GM18502 (cell line): ENCODE results near the gene APBA2.

Experiments used
- ATAC-seq: cut with Tn5 transposase; IDR thresholded peaks from one replicate; pipeline ENCODE4 v1.9.1; 2021; ENCODE audit warnings: mild to moderate bottlenecking; ENCODE audit not compliant: unreplicated experiment, poor library complexity

Gene APBA2

DNA sequence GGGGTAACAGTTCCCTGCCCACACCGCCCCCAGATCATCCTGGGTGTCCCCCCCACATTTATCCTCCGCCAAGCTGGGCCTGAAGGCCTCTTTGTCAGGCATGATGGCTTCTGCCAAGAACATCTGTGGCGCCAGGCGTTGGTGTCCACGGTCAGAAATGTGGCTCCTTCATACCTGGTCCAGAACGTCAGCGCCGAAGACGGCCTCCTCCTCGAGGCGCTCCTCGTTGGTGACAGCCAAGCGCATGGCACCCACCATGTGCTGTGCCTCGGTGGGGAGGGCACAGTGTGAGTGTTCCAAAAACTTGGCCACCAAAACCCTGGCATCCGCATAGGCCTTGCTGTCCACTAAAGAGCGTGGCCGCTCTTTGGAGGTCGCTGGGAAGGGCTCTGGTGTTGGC lies 237.4 kb downstream of the APBA2 start:
- ATAC-seq = no peak

DNA sequence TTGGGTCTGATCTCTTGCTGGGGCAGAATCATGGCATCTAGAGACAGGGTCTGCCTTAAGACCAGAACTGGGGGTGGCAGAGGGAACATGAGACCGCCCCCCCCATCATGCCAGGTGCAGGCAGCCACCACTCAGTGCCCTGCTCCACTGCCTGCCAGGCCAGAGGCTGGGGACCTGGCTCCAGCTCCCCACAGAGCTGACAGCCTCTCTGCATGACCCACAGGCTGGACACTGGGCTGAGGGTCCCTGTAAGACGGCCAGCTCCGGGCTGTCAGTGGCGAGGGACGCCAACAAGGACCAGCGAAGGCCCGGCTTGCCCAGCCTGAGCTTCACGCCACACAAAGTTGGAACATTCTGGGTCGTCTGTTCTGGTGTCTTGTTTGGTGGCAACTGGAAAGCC lies 238.2 kb downstream of the APBA2 start:
- no peak for ATAC-seq

DNA sequence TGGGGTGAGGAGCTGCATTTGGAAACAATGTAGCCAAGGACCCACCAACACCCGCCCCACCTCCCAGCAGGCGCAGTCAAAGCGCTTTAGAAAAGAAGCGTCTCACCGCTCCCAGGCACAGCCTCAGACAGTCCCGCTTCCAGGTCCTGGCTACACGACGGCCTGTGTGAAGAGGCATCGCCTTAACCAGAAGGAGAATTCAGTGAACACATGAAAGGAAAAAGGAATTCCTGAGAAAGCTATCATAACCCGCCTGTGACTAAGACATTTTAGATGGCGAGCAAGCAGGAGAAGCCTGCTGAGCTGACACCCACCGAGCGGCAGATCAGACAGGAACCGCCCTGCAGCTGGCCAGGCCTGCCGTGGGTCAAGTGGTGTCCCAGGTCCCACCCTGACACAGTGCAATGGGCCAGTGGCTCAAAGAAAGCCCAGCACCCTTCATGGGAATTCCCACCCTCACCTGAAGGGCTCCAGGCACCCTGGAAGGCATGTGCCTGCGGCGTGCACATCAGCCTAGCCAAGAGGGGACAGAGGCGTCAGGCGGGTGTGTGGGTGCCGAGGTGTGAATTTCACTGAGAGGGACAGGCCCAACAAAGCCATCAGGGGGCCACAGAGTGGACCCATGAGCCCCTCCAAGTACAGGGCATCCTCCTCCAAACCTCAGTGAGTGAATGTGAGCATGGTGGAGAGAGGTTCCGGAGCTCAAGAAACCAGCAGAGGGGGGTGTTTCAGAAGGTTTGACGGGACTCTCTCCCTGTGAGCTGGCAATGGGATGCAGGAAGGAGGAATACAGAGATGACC lies 239.0 kb downstream of the APBA2 start:
- ATAC-seq = no peak

DNA sequence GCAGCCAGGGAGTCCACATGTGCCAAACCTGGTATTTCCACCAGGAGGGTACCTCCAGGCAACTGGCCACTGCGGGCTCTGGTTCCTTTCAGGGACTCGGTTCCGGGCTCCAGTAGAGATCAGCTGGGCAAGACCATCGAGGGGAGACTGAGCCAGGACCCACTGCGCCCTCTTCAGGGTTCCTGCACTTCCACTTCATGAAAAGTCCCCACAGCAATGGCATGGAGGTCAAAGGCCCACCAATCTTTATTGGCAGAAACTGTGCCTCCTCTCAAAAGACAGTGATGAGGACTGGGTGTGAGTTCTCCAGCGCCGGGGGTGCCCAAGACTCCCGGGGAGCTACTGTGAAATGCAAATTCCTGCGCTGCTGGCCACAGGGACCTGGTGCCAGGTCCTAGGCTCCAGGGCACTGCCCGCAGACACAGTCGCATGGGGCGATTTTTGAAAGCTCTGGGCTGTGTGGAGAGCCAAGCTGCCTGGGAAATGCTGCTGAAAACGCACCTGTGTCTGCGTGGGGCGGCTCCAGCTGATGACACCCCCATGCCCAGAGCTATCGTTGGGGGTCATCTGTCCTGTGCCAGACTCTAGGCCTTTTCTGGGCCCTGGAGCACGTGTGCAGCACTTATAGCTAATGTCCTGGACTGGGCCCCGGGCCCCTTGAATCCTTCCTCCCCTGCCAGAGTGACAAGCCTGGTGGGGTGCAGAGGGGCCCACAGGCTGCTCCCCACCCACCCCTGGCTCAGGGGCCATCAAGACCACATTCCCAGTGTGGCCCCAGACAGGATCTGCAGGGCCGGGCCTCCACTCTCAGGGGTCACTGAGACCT lies 239.8 kb downstream of the APBA2 start:
- no peak for ATAC-seq

DNA sequence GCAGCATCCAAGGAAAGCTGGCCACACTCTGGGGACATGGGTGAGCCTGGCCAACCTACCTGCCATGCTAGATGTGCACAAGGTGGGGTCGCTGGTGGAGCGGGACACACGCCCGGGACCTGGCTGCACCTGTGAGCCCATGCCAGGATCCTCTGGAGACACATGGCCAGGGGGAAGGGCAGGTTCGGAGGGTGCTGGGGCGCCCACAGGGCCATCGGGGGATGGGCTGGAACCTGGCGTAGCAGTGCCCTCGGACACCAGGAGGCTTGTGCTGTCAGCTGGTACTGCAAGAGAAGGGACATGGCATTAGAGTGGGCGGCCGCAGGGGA lies 240.4 kb downstream of the APBA2 start:
- no peak for ATAC-seq

DNA sequence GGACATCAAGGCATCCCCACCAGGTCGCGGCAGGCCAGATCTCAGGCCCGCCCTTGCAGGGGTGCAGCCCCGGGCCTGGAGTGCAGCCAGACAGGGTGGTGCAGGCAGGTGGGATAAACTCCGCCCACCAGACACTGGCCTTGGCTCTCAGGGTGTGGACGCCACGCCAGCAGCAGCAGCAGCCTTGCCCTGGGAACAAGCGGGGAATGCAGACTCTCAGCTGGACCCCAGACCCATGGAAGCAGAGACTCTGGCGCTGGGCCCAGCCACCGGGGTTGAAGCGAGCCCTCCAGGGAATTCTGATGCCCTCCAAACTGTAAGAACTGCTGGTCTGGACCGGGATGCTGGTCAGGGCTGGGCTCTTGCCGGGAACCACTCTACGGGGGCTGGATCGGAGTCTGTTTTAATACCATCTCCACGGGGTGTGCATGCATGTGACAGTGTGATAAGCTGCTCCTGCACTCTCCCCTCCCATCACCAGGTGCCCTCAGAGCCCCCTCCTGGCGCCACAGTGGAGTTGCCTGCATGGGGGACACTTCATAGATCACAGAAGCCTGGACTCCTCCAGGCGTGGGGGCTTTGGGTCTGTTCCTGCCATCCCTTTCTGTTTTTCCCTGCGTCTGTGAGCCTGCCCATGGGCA lies 241.2 kb downstream of the APBA2 start:
- ATAC-seq = no peak

DNA sequence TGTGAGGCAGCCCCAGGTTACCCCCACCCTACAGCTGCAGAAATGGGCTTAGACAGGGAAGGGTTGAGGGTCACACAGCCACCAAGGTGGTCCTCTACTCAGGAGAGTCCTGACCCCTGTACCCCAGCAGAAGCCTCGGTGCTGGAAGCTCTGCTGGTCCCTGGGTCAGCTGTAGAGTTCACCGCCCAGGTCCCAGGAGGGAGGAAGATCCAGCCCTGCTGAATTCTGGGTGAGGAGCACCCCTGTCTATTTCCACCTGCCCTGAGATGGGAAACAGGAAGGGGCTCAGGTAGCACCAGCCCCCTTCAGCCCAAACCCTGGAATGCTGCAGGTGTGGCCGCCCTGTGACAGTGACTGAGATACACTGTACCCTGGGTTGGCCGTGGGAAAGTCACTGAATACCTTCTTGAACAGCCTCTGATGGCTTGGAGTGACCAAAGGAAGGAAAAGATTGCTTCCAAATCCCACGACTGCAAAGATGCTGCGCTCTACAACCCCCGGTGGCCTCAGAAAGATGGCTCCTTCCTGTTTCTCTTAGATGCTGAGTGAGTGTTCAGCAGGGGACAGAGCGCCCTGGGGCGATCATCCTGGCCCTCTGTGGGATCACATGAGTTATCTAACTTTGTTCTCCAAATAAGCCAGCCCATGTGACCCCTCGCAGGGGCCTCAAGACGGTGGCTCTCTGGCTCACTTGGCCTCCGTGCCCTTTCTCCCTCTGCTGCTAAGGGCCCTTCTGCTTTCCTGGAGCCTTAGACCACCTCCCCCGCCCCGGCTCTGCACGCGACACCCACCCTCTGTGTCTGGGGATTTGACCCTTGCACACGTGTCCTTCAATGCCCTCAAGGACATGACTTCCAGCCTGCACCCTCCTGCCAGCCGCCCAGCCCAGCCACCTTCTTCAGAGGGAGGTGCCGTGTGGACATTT lies 242.0 kb downstream of the APBA2 start:
- ATAC-seq = no peak

DNA sequence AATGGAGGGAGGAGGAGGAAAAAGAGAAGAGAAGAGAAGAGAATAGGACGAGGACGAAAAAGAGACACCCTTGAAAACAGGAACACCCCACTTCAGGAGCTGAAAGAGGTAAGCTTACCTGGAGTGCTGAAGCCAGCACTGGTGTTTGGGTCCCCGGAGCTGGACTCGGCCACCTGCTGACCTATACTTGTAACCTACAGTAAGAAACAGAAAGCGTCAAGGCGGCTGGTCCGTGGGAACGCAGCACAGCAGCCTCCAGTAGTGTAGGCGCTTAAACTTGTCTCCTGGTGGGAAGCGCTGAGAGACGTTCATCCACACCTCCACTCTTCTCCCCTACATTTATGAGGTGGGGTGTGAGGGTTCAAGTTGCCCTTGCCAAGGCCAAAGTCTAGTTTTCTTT lies 242.9 kb downstream of the APBA2 start:
- no peak for ATAC-seq

DNA sequence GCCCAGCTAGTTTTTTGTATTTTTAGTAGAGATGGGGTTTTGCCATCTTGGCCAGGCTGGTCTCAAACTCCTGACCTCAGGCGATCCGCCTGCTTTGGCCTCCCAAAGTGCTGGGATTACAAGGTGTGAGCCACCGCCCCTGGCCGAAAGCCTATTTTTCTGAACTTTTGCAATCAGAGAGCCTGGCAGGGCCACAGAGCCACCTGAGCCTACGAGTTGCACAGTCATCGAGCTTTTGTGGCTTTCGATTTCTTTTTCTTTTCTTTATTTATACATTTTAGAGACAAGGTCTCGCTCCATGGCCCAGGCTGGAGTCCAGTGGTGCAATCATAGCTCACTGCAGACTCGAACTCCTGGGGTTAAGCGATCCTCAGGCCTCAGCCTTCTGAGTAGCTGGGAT lies 243.4 kb downstream of the APBA2 start:
- no peak for ATAC-seq

DNA sequence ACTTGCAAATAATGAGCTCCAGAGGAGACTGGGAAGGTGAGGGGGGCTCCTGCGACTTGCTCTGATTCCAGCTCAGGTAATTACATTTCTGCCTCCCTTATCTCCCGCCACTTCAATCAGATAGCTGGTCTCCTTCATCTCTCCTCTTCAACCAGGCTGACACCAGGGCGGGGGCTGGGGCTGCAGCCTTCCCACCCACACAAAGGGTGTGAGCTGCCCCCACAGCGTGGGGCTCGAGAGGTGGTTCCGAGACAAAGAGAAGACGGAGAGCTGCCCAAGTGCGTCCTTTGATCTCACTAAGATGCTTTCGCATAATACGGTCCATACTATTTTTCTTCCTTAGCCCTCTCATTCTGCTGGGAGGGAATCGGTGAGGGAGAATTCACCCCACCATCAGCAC lies 244.2 kb downstream of the APBA2 start:
- ATAC-seq = no peak

DNA sequence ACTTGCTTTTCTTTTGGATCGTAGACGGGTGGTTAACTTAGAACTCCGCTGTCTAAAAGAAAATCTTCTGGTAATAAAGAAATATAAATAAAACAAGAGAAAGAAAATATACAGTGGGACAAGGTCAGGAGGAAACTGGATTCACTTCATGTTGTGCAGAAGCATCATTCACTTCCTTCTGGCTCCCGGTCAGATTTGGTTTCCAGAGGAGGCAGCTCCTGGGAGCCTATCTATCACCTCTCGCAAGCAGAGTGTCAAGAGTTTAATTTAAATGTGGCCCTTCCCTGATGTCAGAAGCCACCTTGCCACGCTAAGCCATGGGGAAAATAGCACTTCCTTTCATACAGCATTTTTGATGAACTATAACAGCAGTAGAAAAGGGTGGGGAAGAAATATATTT lies 244.7 kb downstream of the APBA2 start:
- no peak for ATAC-seq

DNA sequence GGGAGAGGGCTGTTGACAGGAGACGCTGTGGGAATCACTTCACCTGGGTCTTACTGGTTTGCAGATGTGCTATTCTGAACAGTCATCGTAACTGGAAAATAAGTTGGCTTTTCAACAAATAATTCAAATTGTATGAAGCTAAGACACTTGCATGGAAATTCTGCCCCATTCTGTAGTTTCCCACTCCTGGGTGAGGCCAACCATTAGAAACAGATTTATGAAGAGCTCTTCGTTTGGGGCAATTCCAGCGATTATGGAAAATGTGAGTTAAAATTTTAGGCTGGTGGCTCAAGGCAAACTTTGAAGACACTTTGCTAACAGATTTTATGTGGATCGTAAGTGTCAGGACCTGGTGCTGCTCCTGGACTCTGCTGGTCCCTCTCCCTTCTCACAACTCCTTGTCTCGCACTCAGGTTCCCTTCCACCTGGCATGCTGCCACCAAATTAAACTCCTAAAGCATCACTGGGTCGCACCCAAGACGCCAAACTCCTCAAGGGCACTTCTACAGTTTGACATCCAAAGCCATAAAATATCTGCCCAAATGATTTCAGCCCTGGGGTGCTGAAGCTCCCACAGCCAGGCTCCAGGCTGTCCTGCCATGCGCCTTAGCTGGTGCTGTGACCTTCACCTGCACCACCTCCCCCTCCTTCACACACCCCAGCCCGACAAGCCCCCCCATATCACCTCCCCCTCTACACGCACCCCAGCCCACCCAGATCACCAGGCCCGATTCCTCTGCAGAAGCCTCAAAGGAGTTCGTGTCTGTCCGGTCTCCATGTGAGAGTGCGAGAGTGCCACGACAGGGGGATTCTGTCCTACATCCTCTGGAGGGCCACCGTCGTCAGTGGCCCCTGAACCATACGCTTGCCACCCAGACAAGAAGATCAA lies 245.4 kb downstream of the APBA2 start:
- ATAC-seq = no peak

DNA sequence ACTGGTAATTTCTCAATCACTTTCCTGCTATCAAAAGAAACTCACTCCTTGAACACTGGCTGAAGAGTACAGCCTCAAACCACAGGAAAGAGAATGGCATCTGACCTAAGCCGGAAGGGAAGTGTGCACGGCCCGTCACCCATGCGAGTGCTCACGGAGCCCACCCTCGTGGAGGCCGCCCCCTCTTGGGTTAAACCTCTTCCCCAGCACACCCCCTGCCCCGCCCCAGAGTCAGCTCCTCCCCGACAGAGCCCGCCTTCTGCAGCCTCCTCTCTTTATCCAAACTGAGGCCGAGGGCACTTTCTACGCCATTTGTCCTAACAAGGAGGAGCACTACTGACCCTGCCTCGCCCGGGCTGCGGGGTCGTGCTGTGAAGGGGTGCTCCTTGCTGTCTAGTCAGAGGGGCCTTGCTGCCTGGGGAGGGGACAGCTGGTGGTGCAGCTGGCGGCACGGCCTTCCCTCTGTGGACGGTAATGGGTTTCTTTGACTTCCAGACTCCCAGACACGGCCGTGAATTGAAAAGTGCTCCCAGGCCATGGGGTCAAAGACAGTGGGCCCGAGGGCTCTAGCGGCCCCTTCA lies 246.2 kb downstream of the APBA2 start:
- ATAC-seq = no peak

DNA sequence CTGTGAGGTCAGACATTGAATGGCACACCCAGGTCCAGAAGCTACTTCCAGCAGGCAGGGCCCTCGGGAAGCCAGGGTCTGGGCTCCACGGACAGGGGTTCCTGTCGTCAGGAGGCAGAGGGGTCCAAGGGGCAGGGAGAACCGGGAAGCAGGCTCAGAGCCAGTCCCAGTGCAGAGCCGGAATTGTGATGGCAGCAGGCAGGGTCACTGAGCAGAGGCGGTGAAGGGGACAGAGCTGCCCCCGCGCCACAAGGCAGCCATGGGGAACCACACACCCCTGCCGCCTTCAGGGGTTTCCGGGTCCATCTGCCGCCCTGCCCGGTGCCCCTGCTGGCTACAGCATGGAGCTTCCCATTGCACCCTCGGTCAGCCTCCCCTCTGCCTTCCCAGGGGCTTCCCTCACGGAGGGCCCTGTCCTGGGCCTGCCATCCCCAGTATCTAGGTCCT lies 247.0 kb downstream of the APBA2 start:
- no peak for ATAC-seq

DNA sequence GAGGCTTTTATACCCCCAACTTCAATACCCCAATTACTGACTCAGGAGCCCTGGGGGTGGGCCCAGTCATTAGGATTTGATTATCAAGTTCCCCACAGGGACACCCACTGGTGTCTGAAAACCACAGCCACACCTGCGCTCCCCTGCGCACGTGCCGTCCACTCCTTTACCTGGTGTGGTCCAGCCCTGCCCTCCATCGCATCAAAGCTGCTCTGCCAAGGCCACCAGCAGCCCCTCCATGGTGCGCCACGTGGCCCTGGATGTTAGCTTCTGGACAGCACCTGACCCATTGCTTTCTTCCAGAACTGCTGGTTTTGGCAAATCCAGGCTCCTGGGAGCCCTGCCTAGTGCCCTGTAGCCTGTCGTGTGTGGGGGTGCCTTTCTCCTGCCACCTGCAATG lies 247.5 kb downstream of the APBA2 start:
- no peak for ATAC-seq

DNA sequence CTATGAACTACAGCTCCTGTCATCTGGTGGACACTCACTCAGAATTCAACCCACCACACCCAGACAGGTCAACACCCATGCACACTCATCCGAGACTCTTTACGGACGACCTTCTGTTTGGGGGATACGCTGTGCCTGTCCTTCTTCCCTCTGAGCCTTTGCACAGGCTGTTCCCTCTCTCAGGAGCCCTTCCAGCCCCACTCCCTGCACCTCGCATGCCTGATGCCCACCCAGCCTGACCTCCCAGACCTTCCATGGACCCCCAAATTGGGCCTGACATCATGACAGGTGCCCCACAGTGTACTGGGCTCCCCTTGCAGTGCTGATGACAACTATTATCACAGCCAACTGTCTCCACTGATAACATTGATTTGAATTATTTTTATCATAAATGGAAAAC lies 248.0 kb downstream of the APBA2 start:
- ATAC-seq = no peak

DNA sequence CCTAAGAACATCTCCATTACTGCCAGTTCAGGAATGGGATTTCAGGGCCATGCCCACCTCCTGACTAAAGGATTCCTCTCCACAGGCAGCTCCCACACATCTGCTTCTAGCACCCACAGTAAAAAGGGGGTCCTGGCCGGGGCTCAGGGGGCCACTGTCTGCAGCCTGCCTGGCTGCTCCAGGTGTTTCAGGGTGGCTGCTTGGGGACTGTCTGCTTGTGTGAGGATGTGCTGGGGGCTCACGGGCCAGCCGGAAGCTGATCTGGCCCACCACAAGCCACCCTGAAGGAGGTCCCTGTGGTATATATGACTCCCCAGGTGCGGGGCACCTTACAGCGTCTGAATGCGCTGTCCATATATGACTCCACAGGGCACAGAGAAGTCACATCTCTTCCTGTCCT lies 248.5 kb downstream of the APBA2 start:
- no peak for ATAC-seq

DNA sequence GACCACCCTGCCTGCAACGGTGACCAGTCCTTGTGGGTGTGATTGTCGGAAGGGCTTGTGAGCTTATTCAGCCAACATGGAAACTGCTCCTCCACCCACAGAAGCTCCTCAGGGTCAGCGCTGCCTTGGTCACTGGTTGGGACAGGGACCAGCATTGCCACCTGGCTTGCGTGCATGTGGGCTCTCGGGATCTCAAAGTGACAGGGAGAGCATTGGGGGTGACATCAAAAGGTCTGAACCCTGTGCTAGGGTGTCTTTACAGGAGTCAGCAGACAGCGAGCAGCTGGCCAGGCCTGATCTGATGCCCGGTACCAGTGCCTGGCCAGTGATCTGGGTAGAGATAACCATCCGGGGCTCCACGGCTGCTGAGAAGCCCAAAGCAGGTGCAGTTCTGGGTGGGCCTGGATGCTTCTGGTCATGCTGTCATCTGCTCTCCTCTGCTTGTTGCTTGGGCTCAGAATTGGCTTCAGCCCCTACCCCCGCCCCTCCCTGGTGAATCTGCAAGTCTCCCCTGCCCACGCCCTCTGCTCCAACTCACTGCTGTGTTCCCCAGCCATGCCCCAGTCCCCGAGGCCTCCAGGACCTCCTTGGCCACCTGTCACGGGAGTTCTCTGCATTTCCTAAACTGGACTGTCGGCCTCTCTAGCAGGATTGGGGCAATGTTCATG lies 249.0 kb downstream of the APBA2 start:
- ATAC-seq = no peak

DNA sequence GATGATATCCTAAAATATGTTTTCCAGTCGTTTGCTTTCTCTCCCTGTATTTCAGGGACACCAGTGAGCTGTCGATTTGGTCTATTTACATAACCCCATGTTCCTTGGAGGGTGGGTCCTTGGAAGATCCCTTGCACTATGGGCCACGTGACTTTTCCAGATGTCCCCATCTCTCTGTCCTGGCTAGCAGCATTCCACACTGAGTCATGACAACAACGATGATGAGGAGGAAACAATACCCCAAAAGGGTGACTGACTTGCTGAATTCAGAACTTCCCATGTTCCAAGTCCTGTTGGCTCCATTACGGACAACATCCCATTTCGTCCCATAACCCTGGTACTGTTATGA lies 249.5 kb downstream of the APBA2 start:
- ATAC-seq = no peak
